Glomerular visceral epithelial cell (primary cell): Measurements from ENCODE around the gene STUB1.

Source experiments
- DNase-seq: peaks from one replicate; pipeline ENCODE4 v3.0.0-alpha.2; 2016; ENCODE audit errors: extremely low spot score

Gene STUB1

DNA sequence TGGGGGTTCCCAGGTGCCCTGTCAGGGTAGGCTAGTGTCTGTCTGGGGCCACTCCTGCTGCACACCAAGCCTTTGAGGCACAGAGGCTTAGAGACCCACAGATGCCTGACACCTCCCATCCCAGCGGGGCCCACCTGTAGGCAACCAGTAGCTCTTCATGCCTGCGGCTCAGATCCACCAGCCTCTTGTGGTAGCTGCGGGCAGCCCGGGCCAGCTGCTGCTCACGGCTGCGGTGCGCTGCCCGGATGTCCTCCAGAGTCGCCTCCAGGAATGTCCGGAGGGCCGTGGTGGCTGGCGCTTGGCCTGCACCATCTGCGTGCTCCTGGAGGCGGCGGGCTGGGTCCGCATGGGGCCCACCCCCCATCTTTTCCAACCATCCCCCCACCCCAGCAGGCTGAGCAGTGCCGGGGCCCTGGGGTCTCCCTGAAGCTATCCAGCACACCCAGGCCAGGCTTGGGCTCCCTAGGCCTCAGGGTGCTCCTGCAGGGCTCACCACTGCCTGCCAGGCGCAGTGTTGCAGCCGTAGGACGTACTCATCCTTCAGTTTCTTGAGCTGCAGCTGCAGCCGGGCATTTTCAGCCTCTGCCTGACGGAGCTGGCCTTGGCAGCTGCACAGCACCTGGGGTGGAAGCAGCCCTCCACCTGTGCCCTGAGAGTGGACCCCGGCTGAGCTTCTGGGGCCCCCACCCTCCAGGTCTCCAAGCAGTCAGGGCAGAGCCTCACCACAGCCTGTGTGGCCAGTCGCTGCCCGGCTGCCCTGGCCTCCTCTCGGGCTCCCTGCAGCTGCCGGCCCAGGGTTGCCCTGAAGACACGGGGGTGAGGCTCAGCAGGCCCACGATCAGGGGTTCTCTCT lies 44.2 kb downstream of the STUB1 start:
- DNase-seq, result no peak

- no peak for DNase-seq
Measured at GRCh38 chr16:725041-725376, 44.8 kb downstream of the STUB1 start.

- DNase-seq, result no peak
Measured at GRCh38 chr16:725463-726187, 45.4 kb downstream of the STUB1 start.

DNA sequence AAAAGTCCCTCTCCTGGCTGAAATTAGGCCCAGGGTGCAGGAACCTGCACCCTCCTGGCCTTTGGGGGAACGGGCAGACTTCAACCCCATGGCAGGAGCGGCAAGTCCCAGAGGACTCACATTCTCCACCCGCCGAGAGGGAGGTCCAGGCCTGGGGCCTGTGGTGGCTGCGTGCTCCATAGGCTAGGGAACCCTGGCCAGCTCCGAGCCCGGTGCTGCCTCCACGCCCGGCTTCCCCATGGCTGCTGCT lies 45.9 kb downstream of the STUB1 start:
- no peak for DNase-seq

GRCh38 chr16:726438-727290 lies 46.5 kb downstream of the STUB1 start, which contains the start of the genes CCDC78 and HAGHL:
Gene CCDC78 (minus strand): TSS chr16:726443. CDS start chr16:726367, 76 bp downstream.
Gene HAGHL (plus strand): TSS chr16:727106. CDS start chr16:727510, 404 bp downstream.
- peak; percentile 43 for DNase-seq

- DNase-seq, result no peak
Measured at GRCh38 chr16:727291-727977, 47.2 kb downstream of the STUB1 start.

- peak; percentile 78 for DNase-seq
Measured at GRCh38 chr16:728131-728889, 48.1 kb downstream of the STUB1 start.

GRCh38 chr16:728890-729744 lies 48.9 kb downstream of the STUB1 start:
- DNase-seq, result no peak

- no peak for DNase-seq
Measured at GRCh38 chr16:729768-730665, 49.8 kb downstream of the STUB1 start.

- DNase-seq, result no peak
Measured at GRCh38 chr16:730666-731509, 50.7 kb downstream of the STUB1 start.

GRCh38 chr16:732332-732731 lies 52.1 kb downstream of the STUB1 start:
- no peak for DNase-seq
